ENCODE measurements around the gene GMFB. TPM values are rescaled to one million over a fixed set of nuclear protein-coding genes. Genes with fewer than 3 reads are reported as not detected.

GMFB gene
- polyA plus RNA-seq, 1 donor from 2014 or later: 208 TPM

DNA sequence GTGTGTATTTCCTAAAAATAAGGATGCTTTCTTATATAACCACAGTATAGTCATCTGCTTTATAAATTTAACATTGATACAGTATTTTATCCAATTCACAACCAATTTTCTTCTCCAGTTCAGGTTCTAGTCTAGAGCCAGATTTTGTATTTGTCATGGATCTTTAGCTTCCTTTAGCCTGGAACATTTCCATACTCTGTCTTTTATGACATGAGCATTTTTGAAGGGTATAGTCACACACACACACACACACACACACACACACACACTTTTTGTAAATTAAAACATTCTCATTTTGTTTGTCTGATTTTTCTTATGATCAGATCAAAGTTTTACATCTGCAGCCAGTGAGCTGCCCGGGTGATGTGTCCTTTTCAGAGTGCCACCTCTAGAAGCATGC is 46.3 kb upstream of the GMFB start:
- Histone ChIP-seq H3K79me2 (replicated peaks; ENCODE audit: insufficient read depth, low read length) (no peaks in the 10 kb centered on the region), H3K27me3 (ENCODE audit: insufficient read depth, low read depth, low read length) (no peaks in the 10 kb centered on the region), H2AFZ (ENCODE audit: low read depth, low read length) (no peak overlapping the region), H3F3A (ENCODE audit: insufficient read depth, low read length, poor library complexity, severe bottlenecking) (no peaks in the 10 kb centered on the region), H3K4me2 (ENCODE audit: low read length) (no peak overlapping the region), H3K36me3 (ENCODE audit: insufficient read depth, low read length) (peaks cover 4% of the 10 kb centered on the region), H4K20me1 (ENCODE audit: insufficient read depth) (no peaks in the 10 kb centered on the region), H3K9me3 (ENCODE audit: low read length) (no peaks in the 10 kb centered on the region), H3K9ac (ENCODE audit: low read length) (no peak overlapping the region), H3K9me2 (ENCODE audit: insufficient read depth, low read length) (no peaks in the 10 kb centered on the region), H3K4me3 (ENCODE audit: low read length) (no peak overlapping the region), H3K27ac (ENCODE audit: low read length) (no peak overlapping the region)
- TF ChIP-seq, protein P1, sequence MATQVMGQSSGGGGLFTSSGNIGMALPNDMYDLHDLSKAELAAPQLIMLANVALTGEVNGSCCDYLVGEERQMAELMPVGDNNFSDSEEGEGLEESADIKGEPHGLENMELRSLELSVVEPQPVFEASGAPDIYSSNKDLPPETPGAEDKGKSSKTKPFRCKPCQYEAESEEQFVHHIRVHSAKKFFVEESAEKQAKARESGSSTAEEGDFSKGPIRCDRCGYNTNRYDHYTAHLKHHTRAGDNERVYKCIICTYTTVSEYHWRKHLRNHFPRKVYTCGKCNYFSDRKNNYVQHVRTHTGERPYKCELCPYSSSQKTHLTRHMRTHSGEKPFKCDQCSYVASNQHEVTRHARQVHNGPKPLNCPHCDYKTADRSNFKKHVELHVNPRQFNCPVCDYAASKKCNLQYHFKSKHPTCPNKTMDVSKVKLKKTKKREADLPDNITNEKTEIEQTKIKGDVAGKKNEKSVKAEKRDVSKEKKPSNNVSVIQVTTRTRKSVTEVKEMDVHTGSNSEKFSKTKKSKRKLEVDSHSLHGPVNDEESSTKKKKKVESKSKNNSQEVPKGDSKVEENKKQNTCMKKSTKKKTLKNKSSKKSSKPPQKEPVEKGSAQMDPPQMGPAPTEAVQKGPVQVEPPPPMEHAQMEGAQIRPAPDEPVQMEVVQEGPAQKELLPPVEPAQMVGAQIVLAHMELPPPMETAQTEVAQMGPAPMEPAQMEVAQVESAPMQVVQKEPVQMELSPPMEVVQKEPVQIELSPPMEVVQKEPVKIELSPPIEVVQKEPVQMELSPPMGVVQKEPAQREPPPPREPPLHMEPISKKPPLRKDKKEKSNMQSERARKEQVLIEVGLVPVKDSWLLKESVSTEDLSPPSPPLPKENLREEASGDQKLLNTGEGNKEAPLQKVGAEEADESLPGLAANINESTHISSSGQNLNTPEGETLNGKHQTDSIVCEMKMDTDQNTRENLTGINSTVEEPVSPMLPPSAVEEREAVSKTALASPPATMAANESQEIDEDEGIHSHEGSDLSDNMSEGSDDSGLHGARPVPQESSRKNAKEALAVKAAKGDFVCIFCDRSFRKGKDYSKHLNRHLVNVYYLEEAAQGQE (IDR thresholded peaks at IDR 0.05; ENCODE audit: borderline replicate concordance): no peak
- TF ChIP-seq POLR2AphosphoS5 (IDR thresholded peaks at IDR 0.05) (no peak), MXI1 (conservative IDR thresholded peaks at IDR 0.05; ENCODE audit: poor library complexity, severe bottlenecking) (no peak), TAF1 (IDR thresholded peaks at IDR 0.05; ENCODE audit: low read depth) (no peak), EP300 (conservative IDR thresholded peaks at IDR 0.05; ENCODE audit: poor library complexity, severe bottlenecking) (no peak)
- TF ChIP-seq, protein P2, sequence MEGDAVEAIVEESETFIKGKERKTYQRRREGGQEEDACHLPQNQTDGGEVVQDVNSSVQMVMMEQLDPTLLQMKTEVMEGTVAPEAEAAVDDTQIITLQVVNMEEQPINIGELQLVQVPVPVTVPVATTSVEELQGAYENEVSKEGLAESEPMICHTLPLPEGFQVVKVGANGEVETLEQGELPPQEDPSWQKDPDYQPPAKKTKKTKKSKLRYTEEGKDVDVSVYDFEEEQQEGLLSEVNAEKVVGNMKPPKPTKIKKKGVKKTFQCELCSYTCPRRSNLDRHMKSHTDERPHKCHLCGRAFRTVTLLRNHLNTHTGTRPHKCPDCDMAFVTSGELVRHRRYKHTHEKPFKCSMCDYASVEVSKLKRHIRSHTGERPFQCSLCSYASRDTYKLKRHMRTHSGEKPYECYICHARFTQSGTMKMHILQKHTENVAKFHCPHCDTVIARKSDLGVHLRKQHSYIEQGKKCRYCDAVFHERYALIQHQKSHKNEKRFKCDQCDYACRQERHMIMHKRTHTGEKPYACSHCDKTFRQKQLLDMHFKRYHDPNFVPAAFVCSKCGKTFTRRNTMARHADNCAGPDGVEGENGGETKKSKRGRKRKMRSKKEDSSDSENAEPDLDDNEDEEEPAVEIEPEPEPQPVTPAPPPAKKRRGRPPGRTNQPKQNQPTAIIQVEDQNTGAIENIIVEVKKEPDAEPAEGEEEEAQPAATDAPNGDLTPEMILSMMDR (IDR thresholded peaks at IDR 0.05; ENCODE audit: poor library complexity, severe bottlenecking): no peak

DNA sequence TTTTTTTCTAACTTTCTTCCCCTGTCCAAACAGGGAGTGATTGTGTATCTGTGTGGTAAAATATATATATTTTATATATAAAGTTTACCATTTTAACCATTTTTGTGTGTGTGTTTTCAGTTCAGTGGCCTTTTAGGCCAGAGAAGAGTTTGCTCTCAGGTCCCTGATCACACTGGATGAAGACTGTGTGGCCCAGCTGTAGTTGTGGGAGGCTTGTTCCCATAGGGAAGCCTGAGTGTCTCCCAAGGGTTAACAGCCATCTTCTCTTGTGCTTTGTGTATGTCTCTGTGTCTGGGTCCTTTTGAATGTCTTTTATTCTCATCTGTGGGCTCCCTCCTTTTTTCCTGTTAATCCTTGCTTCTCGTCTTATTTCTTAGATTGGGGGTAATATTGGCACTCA is 44.3 kb upstream of the GMFB start:
- H3K79me2 ChIP-seq (replicated peaks; ENCODE audit: insufficient read depth, low read length): no peaks in the 10 kb centered on the region
- H4K20me1 ChIP-seq (ENCODE audit: insufficient read depth): no peaks in the 10 kb centered on the region
- H3K9me2 ChIP-seq (ENCODE audit: insufficient read depth, low read length): no peaks in the 10 kb centered on the region
- H3K36me3 ChIP-seq (ENCODE audit: insufficient read depth, low read length): peaks cover 4% of the 10 kb centered on the region
- no peak overlapping the region for H3K9ac ChIP-seq (ENCODE audit: low read length)
- H3F3A ChIP-seq (ENCODE audit: insufficient read depth, low read length, poor library complexity, severe bottlenecking): no peaks in the 10 kb centered on the region
- no peaks in the 10 kb centered on the region for H3K9me3 ChIP-seq (ENCODE audit: low read length)
- H3K4me2 ChIP-seq (ENCODE audit: low read length): no peak overlapping the region
- H2AFZ ChIP-seq (ENCODE audit: low read depth, low read length): no peak overlapping the region
- no peak overlapping the region for H3K4me3 ChIP-seq (ENCODE audit: low read length)
- no peak for TF ChIP-seq TAF1 (IDR thresholded peaks at IDR 0.05; ENCODE audit: low read depth)
- TF ChIP-seq, protein P1 (IDR thresholded peaks at IDR 0.05; ENCODE audit: borderline replicate concordance): no peak
- no peak for TF ChIP-seq POLR2AphosphoS5 (IDR thresholded peaks at IDR 0.05)
- TF ChIP-seq, protein P2 (IDR thresholded peaks at IDR 0.05; ENCODE audit: poor library complexity, severe bottlenecking): no peak
- TF ChIP-seq SMC3 (conservative IDR thresholded peaks at IDR 0.05; ENCODE audit: poor library complexity): no peak
- TF ChIP-seq EZH2 (IDR thresholded peaks at IDR 0.05; ENCODE audit: borderline replicate concordance, insufficient read depth, low read length, poor library complexity, severe bottlenecking): no peak
- no peak for TF ChIP-seq EP300 (conservative IDR thresholded peaks at IDR 0.05; ENCODE audit: poor library complexity, severe bottlenecking)
- TF ChIP-seq MXI1 (conservative IDR thresholded peaks at IDR 0.05; ENCODE audit: poor library complexity, severe bottlenecking): no peak
- TF ChIP-seq RAD21 (conservative IDR thresholded peaks at IDR 0.05): no peak
- H3K27ac ChIP-seq (ENCODE audit: low read length): no peak overlapping the region
- no peaks in the 10 kb centered on the region for H3K27me3 ChIP-seq (ENCODE audit: insufficient read depth, low read depth, low read length)

All from neural cell (in vitro differentiated cells).